Stomach (tissue), 4 donors: Measurements from ENCODE around the gene CCDC88C.

Experiments
- CTCF ChIP-seq, 7 experiments: fragments of 450-650 bp in 4 of 7; fragments of 200-600 bp in 3 of 7; sonication (generic) in 3 of 7; IDR thresholded peaks; one replicate each; pipeline ENCODE4 v1.5.1; 2016 to 2019; ENCODE audit warnings: antibody characterized with exemption in 7 of 7, control low read depth in 2 of 7, mild to moderate bottlenecking in 1 of 7
- POLR2A ChIP-seq, 4 donors: fragments of 450-650 bp; IDR thresholded peaks; one replicate each; pipeline ENCODE4 v1.6.1; 2016; ENCODE audit warnings: antibody characterized with exemption in 4 of 4, control low read depth in 2 of 4, mild to moderate bottlenecking in 1 of 4, moderate library complexity in 1 of 4

GRCh38 chr14:91232603-91233002 is 185.0 kb downstream of the CCDC88C start:
- no peak for TF ChIP-seq POLR2A (IDR thresholded peaks at IDR 0.05)
- no peak for TF ChIP-seq CTCF (IDR thresholded peaks at IDR 0.05)
